Posterior vena cava (tissue), 2 donors: ENCODE results near the gene GAS2. TPM values are rescaled to one million over a fixed set of nuclear protein-coding genes. Genes with fewer than 3 reads are reported as not detected.

Experiments
- DNase-seq: peaks from one replicate; pipeline ENCODE4 v3.0.0-alpha.2; 2020; ENCODE audit warnings: low spot score
- intact Hi-C, 2 donors: fragments of 100-400 bp; cut with DNase I; formaldehyde crosslinking; loops; one replicate each; pipeline versions ENCODE4 v1.14.1 to v1.14.2; 2022 to 2023
- total RNA-seq, 2 donors: library from RNA; stranded (reverse); fragmentation: NEBNext Ultra II Directional; extraction: Animal tissue kit (Norgen Biotek cat#: 25700); gene quantifications; one replicate each; pipeline ENCODE4 v1.2.1, GENCODE V29; 2021
- donor health status: DM: yes; HTN: yes; CAD: no.
- donor health status: DM: yes; HTN: yes; CAD: no.

The GAS2 gene
- total RNA-seq, 2 donors from 2014 or later: 1.2 to 1.5 TPM

DNA sequence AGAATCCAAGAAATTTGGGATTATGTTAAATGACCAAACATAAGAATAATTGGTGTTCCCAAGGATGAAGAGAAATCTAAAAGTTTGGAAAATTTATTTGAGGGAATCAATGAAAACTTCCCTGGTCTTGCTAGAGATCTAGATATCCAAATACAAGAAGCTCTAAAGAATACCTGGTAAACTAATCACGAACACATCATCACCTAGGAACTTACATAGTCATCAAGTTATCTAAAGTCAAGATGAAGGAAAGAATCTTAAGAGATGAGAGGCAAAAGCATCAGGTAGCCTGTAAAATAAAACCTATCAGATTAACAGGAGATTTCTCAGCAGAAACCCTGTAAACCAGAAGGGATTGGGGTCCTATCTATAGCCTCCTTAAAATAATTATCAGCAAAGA is 46.9 kb downstream of the GAS2 start:
- no peak for DNase-seq
- intact Hi-C loops: no loop called here

DNA sequence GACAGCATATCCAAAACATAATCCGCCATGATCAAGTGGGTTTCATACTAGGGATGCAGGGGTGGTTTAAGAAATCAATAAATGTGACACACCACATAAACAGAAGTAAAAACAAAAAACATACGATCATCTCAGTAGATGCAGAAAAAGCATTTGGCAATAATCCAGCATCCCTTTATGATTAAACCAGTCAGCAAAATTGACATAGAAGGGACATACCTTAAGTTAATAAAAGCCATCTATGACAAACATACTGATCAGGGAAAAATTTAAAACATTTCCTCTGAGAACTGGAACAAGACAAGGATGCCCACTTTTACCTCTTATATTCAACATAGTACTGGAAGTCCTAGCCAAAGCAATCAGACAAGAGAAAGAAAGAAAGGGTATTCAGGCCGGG is 49.6 kb downstream of the GAS2 start:
- no peak for DNase-seq

DNA sequence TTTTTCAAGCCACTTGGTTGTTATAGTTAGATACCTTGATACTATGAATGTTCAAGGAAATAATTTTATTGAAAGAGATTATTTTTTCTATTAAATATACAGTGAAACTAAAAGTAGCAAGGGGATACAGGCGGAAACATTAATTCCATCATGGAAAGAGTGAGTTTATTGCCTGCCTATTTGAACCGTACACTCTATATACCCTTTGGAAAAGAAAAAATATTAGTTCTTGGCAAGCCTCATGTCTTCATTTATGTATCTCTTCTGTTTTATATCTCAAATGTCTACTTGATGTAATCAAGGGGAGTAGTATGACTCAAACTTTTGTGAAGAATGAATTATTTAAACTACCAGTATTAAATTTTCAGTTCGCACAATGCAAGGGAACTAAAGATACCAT is 54.0 kb downstream of the GAS2 start:
- intact Hi-C loops: no loop called here
- no peak for DNase-seq

More for the DNA sequence above, 49.6 kb downstream of the GAS2 start:
- intact Hi-C loops: no loop called here

DNA sequence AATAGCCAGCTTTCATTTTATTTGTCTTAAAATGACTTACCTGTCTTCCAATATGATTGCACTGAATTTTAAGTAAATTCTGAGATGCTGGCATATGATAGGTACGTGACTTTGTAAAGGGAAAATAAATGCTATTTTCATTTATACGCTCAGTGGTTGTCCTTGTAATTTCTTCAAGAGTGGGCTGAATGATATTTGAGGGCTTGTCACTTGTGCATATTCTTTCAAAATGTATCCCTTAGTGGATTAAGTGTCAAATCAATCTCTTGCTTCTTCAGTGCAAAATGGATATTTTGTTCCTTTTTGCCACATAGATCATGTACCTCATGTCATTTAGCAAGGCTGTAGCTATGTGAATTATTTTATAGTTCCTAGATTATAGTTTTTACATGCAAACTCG is 56.9 kb downstream of the GAS2 start:
- no peak for DNase-seq
- intact Hi-C loops: no loop called here

DNA sequence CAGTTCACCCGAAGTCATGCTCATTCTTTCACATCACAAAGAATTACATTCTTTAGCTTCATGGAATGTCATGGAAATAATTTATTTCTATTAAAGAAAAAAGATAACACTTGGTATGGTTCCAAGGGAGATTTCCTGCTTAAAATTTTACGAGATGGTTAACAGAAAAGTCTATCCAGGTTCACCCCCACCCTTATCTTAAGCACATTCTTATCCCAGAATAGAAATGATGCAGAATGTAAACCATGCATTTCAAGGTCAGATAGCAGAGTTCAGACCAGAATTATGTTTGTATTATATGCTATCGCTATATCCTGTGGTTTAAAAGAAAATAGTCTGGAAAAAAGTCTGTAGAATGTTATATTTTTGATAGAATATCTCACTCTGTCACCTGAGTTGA is 58.7 kb downstream of the GAS2 start:
- DNase-seq: no peak
- intact Hi-C loops: no loop called here

DNA sequence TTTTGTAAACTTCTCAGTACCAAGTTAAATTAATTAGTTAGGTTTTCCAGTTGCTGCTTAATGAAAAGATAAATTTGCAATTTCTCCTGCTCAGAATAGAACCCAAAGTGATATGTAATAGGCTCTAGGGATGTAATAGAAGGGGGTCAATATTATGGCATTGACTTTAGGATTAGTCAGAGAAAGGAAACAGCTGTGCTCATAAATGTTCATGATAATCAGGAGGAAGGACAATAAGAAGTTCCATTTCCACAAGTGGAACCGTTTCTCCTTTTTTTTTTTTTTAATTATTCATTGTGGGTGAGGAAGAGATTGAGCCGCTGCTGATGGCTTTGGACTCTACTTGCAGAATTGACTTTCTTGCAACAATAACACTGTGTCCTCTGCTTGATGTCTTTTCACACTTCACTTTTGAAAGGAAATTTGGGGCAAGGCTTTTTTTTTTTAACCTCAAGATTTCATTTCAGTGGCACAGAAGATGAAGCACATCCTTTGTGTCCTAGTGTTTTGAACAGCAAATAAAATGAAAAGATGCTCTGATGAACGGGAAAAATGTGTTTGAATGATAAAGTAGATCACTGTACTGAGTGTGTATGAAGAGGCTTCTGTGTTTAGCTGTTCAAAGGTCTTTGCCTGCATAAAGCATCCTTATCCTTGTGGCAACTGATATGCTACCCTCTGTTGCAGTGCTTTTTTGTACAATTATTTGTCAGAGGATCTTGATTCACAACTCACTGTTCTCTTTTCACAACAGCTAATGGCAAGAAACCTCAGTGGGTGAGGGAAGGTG is 62.4 kb downstream of the GAS2 start:
- no peak for DNase-seq
- intact Hi-C loops: no loop called here

DNA sequence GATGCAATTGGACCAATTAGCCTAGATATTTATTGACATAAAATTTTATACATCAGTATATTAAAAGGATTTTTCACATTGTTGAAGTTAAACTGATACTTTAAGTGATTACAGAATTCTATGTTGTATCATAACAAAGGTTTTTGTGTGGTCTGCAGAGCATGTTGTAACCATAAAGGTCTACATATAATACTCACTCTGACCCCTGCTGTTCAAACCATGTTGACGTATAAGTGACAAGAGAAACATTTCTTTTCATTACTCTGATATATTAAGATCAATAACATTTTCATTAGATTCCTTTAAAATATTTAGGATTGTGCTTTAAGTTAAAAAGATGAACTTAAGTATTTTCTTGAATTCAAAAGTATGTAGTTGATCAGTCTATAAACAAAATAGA is 63.9 kb downstream of the GAS2 start:
- intact Hi-C loops: no loop called here
- no peak for DNase-seq

DNA sequence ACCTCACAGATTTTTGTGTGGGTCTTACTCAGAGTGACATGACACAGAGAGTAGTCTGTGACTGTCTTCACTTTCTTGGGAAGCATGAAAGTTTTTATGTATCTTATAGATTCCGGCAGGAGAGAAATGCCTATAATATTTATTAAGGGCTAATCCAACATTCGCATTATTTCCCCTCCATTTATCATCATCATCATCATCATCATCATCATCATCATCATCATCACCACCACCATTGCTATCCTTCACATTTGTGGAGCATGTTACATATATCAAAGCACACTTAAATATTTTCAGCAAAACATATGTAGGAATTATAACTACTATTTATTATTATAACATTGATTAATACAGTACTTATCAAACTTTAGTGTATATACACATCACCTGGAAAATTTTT is 66.2 kb downstream of the GAS2 start:
- DNase-seq: no peak
- intact Hi-C loops: no loop called here

DNA sequence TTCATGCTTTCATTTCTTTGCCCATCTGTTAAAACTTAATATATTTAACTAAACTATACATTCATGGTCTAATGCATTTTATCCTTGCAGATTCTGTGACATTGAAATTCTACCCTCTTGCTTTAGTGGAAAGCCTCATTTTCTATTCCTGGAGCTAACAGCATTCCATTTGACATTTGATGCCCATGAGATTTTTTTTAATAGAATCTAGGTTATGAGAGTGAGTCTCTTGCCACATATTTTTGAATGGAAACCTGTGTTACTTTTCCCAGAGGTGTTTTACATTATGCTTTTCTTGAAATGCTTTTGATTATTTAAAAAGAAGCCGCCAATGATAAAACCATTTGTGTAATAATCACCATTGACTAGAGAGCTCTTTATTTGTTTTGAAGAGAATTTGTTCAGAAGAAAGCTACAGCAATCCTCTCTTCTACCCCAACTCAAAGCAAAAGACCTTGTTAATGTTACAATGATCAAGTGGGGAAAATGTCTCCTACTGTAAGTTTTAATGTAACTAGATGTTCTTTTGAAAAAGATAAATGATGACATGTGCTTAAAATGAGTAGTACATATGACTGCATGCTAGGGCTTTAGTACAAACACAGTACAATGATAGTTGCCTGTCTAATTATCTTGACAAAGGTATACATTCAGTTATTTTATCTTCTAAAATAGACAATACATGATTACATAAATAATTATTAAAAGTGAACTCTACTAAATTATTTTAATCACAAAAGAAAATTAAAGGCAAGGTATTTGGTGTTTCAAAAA is 67.3 kb downstream of the GAS2 start:
- intact Hi-C loops: no loop called here
- no peak for DNase-seq

DNA sequence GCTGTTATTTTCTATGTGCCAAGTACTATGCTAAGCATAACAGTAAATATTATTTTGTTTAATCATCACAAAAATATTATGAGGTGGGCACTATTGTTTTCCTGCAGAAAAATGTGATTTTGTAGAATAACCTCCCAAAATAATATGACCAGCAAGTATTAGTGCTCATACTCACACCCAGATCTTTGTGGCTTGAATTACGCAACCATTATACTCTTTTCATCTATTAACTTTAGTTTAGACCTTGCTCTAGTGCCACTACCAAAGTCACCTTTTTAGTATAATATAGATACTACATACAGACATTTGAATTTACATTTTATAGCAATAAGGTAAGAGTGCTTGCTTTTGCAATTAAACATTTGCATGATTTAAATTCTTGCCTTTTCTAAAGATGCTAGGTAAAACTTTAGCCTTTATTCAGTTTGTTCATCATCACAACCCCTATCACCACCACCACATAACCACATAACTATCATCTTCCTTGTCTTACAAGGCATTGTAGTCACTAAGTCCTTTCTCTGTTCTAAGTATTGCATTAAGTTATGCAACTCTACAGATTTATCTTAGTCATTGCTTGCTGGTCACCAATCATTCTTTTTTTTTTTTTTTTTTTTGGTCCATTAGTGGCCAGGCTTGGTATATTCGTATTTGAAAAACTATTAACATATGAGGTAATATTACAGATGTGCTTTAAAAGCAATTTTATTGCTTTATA is 68.4 kb downstream of the GAS2 start:
- no peak for DNase-seq
- intact Hi-C loops: no loop called here

DNA sequence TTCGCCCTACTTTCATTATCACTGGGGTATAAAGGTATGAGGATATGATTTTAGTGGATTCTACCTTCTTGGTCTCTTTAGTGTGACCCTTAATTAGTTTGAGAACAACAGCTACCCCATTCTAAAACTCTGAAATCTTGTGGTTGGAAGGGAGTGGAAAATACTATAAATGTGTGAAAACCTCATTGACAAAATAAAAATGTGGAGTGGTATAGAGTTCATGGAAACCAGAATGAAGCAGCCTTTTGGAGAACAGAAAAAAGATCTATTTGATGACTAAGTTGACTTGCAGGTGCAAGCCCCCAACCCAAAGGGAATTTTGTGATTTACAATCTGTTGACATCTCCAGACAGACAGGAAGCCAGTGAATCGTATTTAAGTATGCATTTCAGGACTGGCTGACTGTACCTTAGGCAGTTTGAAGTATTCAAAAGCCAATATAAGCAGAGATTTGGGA is 75.8 kb downstream of the GAS2 start:
- intact Hi-C loops: no loop called here
- DNase-seq: no peak

DNA sequence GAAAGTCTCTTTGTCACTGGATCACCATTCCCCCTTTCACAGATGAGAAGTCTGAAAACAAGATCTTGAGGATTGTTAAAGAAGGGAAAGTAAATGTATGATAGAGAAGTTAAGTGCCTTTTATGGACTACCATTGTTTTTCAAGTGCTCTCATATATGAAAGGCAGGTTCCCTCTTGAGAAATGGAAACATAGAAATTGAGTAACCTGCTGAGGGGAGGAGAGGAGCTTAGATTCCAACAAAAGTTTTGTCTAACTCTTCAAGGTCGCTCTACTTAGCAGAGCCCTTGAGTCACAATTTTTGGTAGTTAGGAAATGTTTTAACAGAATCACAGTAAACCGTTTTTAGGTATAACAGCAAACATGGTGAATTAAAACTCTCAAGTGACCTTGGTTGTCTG is 83.1 kb downstream of the GAS2 start:
- no peak for DNase-seq
- intact Hi-C loops: no loop called here

DNA sequence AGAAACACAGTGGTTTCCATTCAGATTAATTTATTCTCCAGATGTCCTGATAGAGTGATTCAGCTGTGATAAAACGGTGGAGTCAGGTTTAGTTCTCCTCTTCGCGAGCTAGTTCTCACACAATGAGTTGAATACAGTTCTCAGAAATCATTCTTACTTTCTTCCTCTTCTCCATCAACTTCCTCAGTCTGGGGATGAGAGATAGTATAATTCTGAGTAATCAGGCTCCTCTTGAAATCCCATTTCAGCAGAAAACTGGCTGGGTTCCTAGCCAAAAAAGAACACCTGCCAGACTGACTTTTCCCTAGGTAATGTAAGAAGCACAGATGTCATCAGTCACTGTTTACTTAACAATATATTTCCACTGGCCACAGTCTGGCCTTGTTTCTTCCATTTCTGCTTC is 86.5 kb downstream of the GAS2 start:
- no peak for DNase-seq
- intact Hi-C loops: no loop called here

DNA sequence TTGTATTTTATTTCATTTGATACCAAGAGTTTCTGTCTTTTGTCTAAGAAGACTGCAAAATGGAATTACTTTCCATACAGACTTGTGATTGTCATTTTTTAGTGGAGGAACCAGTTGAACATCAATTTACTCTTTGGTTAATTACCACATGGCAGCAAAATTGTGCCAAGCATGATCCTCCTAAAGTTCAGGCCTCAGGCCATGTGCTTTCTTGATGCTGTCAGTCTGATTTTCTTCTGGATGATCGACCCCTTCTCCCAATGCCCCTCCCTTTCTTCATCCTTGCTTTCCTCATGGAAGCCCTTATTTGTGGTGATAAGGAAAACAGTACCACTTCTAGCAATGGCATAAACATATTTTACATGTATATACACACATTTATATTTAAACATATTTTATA is 87.0 kb downstream of the GAS2 start:
- DNase-seq: no peak
- intact Hi-C loops: no loop called here

DNA sequence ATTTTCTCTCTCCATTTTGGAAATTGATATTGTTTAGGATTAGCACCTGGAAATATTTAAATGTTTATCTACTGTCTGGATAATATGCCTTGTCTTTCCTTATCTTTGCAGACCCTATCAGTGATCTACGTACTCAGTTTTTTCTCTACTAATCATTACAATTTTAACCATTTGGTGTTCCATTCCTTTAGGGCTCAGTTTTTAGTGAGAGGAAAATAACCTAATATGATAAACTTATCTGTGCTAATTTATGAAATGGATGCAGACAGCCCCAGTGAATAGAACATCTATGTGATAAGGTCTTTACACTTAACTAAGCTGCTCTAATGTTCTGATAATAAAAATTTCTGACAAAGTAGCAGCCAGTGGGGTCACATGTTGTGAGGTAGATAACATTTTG is 94.7 kb downstream of the GAS2 start:
- intact Hi-C loops: no loop called here

DNA sequence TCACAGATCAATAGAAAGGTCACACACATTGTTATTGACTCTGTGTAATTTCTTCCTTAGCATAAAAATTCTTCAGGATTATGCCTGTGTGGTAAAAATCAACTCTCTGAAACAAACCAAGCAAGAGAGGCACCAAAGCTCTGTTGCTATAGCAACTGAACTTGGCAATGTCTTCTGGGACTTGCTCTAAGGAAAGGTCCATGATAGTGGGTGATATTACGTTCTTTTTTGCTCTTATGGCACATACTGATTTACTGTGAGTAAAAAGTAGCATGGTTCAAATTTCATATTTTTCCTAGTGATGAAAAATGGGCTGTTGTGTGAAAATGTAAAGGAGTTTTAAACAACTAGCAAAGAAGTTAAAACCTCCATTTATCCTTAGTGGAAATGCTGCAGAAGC is 96.8 kb downstream of the GAS2 start:
- no peak for DNase-seq
- intact Hi-C loops: no loop called here

More for the DNA sequence above, 94.7 kb downstream of the GAS2 start:
- DNase-seq: no peak

DNA sequence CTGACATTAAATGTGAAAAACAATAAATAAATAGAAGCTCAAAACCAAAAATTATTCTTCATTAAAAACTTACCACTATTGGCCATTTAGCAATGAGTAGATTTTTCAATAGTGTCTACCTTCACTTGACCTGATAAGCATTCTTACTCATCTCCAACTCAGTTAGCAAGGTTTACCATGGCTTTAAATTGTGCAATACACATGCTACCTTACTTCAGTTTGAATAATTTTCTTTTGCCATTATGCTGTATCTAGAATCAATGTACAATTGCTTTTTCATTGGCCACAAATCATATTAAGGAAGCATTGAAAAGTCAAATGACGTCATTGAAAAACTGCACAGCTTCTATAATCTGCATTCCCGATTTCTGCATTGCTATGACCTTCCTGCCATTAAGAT is 98.3 kb downstream of the GAS2 start:
- intact Hi-C loops: no loop called here
- DNase-seq: no peak

DNA sequence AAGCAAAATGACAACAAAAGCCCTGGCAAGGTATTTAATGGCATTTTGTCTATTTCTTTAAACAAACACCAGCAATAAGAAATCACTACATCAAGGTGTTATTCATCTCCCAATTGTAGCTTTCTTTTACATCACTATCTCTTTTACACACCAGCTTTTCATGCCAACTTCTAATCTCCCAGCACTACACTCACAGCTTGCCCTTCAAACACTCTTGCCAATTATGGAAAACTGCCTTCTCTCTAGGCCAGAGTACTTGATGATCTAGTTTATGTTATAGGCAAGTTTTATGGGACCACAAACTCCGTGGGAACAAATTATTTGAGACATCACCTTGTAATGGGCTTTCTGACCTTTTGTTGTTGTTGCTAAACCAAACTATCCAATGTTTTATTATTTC is 101.9 kb downstream of the GAS2 start:
- no peak for DNase-seq
- intact Hi-C loops: no loop called here

DNA sequence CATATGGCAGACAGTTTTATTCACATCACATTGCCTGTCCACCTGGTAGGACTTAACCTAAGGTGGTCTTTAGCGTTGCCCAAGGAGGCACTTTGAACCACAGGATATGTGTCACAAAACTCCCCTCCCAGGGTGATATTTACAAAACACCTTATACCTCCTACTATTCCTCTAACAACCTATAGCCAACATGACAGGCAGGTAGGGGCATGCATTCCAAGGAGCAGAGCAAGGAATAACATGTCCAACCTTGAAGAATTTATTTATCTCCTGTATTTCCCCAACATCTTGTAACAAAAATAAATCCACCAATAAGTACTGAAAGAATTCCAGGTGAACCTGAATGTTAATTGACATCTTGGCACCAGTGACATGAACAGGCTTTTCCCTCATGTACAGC is 102.7 kb downstream of the GAS2 start:
- no peak for DNase-seq
- intact Hi-C loops: no loop called here

DNA sequence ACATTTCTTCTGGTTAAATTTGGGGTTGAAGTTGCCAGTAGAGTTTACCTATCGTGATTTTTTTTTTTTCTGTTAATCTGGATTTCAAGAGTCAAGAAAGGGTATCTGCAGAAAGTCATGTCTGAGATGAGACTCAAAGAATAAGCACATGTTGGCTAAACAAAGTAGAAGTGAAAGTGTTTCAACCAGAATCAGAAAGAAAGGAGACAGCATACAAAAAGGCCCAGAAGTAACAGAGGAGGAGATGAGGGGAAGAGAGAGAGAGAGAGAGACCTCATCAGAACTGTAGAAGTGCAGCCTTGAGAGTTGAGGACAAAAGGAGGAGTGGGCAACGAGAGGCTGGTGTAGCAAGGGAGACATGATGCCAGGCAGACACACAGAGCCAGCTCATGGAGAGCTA is 108.3 kb downstream of the GAS2 start:
- intact Hi-C loops: no loop called here
- no peak for DNase-seq
